Brain pericyte (primary cell): ENCODE results near the gene CEP192.

ENCODE experiments used
- DNase-seq: peaks from one replicate; pipeline ENCODE4 v3.0.0-alpha.2; 2012; ENCODE audit warnings: low read depth, low spot score

The CEP192 gene

DNA sequence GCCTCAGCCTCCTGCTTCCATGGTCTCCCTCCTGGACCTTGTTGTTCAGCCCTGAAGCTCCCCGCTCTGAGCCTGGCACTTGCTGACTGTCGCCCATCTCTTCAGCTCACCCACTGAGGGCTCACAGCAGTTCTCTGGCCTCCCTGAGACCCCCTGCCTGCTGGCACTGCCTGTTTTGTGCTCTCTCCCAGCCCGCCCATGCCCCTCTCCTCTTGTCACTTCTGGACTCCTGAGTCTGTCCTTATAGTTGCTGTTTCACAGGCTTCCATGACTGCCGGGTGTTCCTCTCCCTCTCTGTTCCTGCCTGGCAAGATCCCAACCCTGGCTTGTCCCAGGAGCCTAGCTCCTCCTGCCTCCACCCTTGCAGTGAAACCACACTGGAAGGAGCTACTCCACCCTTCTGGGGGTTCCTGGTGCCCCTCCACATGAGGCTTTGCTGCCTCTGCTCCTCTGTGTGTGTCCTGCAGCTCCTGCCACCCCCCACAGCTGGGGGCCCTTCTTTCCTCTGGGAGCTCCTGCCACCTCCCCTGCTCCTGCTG lies 110.6 kb downstream of the CEP192 start:
- no peak for DNase-seq

DNA sequence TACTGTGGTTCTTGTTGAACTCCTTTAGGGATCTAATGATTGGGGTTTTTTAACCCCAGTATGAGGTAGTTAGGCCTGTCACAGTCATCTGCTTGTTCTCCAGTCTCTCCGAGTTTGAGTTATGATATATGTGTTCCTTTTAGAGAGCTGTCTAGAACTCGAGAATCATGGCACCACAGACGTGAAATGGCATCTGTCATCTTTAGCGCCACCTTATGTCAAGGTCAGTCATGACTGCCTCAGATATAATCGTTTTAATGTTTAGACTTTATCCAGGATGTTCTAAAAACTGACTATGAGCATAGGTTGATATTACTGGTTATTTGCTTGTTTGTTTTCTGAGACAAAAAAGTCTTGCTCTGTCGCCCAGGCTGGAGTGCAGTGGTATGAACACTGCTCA lies 112.2 kb downstream of the CEP192 start:
- no peak for DNase-seq

DNA sequence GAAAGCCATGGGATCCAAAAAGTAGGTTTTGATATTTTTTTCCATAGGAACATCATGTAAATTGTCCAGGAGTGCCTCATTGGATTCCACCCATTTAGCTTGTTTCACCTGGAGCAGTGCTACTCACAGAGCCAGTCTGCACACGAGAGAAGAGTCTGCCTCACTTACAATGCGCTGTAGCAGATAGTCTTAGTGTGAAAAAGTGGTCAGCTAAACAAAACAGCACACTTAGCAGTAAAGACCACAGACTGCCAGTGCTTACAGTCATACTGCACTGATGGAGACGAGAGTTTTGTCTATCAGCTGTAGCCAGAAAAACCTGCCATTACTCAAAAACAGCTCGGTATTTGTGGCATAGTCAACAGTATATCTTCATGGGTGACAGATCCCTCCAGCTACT lies 113.9 kb downstream of the CEP192 start:
- DNase-seq, result no peak

DNA sequence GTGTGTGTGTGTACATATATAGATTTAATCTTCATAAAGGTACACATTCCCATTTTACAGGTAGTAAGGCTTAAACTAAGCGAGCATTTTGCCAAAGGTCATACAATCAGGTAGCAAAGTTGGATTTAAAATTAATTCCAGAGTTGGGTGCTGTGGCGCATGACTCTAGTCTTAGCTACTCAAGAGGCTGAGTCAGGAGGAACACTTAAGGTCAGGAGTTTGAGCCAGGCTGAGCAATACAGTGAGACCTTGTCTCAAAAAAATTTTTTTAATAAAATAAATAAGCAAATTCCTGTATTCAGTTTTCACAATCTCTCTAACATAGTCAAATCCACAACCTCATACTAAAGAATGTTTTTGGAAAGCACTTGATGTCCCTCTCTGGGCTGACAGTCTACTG lies 115.9 kb downstream of the CEP192 start:
- DNase-seq, result no peak

DNA sequence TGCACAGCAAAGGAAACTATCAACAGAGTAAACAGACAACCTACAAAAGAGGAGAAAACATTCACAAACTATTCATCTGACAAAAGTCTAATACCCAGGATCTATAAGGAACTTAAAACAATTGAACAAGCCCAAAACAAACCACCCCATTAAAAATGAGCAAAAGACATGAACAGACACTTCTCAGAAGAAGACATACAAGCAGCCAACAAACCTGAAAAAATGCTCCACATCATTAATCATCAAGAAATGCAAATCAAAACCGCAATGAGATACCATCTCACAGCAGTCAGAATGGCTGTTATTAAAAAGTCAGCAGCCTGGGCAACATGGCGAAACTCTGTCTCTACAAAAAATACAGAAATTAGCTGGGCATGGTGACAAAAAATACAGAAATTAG lies 117.2 kb downstream of the CEP192 start:
- no peak for DNase-seq

DNA sequence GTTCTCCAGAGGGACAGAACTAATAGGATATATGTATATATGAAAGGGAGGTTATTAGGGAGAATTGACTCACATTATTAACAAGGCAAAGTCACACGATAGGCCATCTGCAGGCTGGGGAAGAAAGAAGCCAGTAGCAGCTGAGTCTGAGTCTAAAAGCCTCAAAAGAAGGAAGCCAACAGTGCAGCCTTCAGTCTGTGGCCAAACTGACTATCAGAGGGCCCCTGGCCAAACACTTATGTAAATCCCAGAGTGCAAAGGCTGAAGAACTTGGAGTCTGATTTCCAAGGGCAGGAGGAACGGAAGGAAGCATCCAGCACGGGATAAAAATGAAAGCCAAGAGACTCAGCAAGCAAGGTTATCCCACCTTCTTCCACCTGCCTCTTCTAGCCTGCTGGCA lies 119.4 kb downstream of the CEP192 start:
- DNase-seq, result no peak

DNA sequence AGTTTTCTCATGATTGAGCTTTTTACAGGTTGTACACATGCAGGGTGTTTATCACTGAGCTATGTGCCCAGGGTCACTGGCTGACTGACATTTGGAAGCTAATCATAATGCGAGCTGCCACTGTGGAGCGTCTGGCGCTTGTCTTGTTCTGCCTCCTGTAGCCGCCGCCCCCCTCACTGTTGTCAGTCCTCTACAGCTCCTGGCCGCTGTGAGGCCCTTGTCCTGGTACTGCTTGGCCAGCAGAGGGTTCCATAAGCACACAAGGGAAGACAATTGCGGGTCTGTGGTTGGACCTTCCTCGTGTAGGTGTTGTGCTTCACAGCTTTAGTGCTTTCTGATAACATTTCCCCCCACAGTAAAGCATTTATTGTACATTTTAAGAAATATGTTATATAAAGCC lies 121.8 kb downstream of the CEP192 start:
- DNase-seq, result no peak

DNA sequence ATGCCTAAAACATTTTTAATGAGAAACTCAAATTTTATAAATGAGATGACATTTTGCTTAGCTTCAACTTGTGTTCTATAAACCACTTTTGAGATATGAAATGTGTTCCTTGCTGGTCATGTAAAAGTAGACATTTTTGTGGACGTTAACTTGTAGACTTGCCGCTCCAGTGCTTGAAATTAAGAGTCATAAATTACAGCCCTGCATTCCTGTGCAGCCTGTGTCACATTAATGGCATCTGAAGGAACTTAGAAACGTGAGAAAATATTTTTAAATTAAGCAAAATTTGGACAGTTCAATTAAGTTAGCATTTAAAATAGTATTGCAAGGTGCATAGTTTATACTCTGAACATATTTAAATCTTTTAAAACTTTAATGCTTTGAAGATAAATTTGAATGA lies 129.1 kb downstream of the CEP192 start:
- DNase-seq, result no peak

DNA sequence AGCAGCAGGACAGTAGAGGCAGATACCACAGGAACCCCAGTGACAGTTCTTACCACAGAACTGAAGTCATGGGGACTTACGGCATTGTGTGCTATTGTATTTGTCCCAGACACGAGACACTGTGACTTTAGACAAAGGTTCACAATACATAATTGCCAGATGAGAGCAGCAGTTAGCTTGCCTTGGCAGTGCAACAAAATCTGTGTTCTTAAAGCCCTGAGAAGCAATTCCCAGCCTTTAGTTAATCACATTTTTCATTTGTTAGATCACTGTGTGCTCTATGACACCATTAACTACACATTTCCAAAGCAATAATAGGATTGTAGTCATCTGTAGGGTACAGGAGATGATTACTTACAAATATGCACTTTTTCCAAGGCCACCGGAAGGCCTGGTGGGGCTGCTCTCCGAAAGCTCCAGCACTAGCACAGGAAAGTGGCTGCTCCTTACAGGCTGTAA lies 129.8 kb downstream of the CEP192 start:
- DNase-seq, result no peak

DNA sequence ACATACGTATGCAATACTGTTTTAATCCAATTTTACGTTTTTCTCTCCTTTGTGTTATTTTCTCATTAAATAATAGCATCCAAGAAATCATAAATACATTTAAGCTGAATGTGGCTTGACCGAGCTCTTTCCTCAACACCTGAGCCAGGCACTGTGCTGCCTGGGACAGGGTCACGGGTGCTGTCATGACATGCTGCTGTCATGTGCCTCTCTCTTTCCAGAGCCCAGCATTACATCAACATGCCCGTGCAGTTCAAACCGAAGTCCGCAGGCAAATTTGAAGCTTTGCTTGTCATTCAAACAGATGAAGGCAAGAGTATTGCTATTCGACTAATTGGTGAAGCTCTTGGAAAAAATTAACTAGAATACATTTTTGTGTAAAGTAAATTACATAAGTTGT lies 133.2 kb downstream of the CEP192 start:
- no peak for DNase-seq

DNA sequence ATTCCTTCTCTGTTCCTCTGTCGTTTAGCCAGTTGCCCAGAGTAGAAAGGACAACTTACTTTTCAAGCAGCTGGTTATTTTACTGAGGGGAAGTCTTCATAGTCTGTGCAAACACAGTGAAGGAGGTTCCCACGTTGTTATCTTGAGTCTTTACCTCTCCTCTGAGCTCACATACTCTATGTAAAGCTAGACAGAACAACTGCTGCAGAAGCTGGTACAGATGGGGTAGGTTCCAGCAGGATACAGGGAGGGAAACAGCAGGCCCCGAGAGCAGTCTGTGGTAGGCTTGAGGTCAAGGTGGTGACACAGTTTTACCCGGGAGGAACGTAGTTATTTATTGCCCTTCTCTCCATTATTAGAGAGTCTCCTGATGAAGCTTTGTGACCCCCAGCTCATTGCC lies 134.0 kb downstream of the CEP192 start:
- DNase-seq, result no peak

DNA sequence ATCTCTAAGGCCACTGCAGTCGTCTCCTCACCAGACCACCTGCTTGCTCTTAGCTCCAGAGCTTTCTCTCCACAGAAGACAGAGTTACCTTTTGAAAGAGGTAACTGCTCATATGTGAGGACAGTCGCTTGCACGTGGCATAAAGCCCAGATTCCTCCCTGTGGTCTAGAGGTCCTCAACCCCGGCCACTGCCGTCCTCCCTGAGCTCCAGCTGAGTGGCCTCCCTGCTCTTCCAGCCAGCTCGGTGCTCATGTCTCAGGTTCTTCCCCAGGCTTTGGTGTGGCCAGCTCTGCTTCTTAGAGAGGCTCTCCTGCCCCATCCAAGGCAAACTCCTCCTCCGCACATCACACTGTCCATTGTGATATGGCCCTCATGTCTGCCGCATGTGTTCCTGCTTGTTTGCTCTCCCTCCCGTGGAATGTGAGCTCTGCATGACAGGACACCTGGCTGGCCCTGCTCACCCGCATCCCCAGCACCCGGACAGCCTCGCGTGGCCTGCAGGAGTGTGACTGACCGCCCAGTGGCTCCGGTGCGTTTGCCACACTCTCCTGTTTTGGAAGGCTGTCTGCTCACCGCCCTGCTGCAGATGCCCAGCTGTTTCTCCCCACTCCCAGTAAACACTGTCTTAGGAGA lies 135.9 kb downstream of the CEP192 start:
- no peak for DNase-seq

DNA sequence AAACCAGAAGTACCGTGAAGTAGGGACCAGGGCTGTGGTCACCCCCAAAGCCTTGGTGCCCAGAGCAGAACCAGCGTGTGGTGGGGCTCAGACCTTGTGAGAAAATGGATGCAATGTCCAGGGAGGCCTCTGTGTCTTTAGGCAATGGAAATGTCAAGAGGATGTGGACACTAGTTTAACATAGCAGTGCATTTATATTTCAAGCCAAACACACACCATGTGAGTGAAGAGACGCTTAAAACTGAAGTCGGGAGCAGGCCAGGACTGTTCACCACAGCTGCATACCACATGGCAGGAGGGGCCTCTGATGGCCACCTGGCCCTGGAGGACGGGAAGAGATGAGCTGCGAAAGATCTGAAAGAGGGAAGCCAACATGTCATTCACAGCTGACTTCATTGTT lies 140.1 kb downstream of the CEP192 start:
- DNase-seq, result no peak

DNA sequence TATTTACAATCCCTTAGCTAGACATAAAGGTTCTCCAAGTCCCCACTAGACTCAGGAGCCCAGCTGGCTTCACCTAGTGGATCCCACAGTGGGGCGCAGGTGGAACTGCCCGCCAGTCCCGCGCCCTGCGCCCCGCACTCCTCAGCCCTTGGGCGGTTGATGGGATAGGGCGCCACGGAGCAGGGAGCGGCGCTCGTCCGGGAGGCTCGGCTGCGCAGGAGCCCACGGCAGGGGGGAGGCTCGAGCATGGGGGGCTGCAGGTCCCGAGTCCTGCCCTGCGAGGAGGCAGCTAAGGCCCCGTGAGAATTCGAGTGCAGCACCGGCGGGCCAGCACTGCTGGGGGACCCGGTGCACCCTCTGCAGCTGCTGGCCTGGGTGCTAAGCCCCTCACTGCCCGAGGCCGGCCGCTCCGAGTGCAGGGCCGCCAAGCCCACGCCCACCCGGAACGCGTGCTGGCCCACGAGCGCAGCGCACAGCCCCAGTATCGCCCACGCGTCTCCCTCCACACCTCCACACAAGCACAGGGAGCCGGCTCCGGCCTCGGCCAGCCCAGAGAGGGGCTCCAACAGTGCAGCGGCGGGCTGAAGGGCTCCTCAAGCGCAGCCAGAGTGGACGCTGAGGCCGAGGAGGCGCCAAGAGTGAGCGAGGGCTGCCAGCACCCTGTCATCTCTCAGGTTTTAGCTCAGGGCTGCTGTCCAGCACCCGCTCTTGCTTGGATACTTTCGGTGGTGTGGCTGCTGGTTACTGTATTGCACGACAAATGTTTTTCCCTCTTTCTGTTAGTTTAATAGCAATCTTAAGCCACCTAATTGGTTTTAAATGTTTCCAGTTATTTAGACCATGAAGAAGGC lies 143.6 kb downstream of the CEP192 start:
- no peak for DNase-seq

DNA sequence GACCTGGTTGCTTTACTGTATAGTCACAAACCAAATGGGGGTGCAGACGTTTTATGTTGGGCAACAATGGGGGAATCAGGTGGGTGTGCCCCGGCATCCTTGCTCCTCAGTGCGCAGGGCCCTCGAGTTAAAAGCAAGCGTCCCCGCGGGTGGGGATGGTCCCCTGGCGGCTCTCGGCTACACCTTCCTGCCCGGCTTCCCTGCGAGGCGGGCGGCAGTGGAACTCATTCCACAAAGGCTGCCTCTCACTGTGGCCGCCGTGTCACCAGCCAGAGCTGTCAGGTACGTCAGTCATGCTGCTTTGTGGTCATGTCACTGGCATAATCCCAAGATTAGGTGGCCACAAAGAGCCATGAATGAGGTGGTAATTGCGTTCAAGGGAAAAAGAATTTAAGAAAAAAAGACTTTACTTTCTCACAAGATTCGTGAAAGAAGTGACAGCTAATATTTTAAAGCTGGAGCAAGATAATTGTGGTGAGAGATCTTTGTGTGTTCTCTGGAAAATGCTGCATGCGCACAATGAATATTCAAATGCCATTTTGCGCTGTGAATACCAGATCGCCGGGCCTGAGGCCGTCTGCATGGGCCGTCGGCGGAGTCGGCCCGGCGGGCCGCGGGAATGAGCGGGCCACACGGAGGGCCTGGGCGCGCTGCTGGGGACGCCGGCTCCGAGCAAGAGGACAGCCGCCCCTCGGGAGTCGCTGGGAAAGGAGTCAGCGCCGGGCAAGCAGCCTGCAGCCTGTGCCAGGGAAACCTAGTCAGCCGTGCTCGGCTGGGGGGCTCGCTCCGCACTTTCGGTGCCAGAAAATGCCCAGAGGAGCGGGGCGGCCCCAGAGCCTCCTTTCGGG lies 145.1 kb downstream of the CEP192 start:
- DNase-seq, result no peak

DNA sequence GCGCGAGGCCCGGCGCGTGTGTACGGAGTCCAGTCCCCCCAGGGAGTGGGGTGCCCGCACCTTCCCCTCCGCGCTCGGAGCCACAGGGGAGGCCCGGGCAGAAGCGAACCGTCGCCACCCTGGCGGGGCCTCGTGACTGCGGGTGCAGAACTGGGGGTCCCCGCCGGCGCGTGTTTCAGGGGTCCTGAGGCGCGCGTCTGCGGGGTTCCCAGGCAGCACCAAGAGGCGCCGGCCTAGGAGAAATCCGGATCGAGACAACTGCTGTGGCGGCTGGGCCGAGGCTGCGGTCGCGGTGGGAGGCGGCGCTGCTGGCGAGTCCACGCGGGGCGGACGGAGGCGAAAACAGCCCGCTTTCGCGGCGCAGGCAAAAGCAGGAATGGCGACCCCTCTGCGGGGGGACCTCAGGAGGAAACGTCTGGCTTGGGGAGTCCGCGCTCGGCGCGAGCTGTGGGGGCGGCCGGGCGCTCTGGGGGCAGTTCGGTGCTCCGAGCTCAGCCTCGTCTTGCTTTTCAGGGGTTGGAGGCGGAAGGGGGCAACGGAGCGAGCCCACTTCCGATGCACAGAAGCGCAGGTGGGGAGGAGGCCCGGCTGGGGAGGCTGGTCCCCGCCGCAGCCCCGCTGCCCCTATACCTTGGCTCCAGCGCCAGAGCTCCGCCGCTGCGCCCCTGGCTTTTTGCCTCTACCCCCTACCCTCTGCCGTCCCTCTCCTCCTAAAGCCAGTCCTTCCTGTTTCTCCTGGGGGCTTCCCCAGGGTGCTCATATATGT lies 145.9 kb downstream of the CEP192 start:
- no peak for DNase-seq

DNA sequence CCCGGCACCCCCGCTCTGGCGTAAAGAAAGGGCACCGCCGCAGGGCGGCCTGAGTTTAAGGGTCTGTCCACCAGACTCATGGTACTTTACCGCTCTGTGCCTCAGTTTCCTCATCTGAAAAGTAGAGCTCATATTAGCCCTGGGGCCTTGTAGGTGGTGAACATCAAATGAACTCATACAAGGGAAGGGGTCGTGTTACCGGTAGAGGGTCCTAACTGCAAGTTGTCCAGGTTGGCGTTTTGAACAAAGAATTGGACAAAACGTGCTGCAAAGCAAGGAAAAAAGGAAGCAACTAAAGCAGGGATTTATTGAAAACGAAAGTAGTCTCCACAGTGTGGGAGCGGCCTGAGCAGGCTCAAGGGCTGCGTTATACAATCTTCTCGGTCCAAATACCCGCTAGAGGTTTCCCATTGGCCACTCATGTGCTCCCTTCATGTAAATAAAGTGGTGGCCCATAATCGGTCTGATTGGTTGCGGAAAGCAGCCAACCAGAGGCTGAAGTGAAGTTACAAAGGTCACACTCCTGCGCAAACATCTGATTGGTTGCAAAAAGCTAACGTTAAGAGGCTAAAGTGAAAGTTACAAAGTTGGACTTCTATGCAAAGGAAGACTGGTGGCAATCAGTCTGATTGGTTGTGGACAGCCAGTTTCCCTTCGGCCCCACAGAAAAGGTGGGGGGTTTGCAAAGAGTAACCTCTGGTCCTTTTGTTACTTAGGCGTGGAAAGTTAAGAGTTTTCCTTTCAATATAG lies 146.7 kb downstream of the CEP192 start:
- no peak for DNase-seq

DNA sequence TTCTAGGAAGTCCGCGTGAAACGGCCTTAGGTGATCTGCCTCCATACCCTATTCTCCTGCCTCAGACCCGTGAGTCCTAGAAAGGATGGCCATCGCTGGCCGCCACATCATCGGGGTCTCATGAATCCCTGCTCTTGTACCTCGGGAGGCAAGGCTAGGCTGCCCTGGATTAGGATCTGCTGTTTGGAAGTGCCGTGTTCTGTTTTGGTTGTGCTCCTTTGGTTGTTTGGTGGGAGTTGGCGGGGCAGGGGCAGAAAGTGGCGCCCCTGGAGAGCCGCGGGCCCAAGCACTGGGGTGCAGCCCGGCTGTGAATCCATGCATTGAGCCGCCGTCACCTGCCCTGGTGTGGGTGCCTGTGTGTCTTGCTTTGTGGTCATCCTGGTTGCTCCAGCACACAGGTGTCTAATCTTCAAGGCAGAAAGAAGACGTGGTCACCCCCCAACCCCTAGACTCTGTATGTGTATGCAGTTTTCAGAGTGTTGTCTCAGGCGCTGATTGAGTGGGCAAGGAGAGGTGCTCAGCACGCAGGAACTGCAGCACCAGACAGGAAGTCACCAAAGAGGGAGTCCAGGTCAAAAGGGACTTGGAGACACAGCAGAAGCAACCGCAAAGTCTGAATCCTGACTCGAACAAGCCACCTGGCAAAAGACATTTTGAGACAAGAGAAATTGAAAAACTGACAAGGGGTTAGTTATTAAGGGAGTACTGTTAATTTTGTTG lies 147.4 kb downstream of the CEP192 start:
- no peak for DNase-seq

DNA sequence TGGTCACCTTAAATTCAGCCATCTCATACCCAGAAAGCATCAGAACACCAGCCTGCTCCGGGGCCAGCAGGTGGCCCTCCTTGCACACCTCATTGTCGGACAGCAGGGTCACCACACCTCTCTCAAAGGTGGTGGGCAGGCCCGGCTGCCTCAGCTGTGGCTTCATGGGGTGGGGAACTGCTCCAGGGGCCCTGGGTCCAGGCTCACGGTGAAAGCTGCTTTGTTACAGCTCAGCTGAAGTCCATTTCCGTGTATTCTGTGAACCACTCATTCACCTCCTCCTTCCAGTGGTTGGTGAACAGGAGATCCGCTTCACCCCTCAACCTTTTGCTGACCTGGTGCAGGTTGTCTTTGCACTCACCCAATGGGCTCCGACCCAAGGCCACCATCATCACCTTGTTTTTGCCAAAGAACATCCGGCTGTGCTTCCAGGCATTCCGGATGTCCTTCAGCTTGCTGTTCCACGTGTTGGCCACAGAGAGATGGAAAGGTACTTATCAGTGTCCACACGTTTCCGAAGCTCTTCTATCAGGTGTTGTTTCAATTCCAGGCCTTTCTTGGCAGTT lies 148.8 kb downstream of the CEP192 start:
- no peak for DNase-seq

DNA sequence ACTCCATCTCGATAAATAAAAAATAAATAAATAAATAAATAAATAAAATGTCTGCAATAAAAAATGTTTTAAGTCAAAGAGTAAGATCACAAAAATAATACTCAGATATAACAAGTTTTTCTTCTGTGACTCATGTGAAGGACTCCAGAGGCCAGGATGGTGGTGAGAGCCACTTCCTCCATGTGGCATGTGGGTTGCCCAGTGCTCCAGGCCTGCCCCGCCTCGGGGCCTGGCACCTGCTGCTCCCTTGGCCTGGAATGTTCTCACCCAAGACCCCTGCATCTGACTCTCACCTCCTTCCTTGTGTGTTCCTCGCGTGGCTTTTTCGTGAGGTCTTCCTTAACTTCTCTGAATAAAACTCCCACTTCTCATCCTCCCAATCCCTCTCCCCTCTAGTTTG lies 150.0 kb downstream of the CEP192 start:
- no peak for DNase-seq
